Measurements from ENCODE around the gene PDE4D.

Gene PDE4D

GRCh38 chr5:58927181-58927580 lies 966.3 kb downstream of the PDE4D start:
- Histone ChIP-seq H3K27ac (ENCODE audit: low read length, poor library complexity, severe bottlenecking) (no peak overlapping the region), H2BK5ac (ENCODE audit: low read depth, low read length, poor library complexity, severe bottlenecking) (no peak overlapping the region), H2BK120ac (ENCODE audit: low read depth, low read length) (no peak overlapping the region), H2AK5ac (ENCODE audit: low read length, severe bottlenecking) (no peak overlapping the region), H3K9me3 (ENCODE audit: control insufficient read depth, low read length) (no peaks in the 10 kb centered on the region), H4K8ac (ENCODE audit: low read length) (no peak overlapping the region), H3K18ac (ENCODE audit: low read depth in 1 of 2, low read length in 2 of 2) (no peak overlapping the region), H3K4me1 (ENCODE audit: control insufficient read depth, insufficient read depth, low read depth, low read length) (no peaks in the 10 kb centered on the region), H4K91ac (ENCODE audit: low read length) (no peak overlapping the region), H3K36me3 (ENCODE audit: control insufficient read depth in 1 of 2, insufficient read depth in 2 of 2, low read depth in 1 of 2, low read length in 2 of 2) (no peaks in the 10 kb centered on the region), H3K79me1 (replicated peaks; ENCODE audit: low read length, poor library complexity, severe bottlenecking) (no peaks in the 10 kb centered on the region), H3K4me3 (ENCODE audit: insufficient read depth in 1 of 2, low read depth in 1 of 2, low read length in 2 of 2) (no peak overlapping the region), H3K27me3 (ENCODE audit: control insufficient read depth in 1 of 2, insufficient read depth in 1 of 2, low read length in 2 of 2) (no peaks in the 10 kb centered on the region), H3K23ac (ENCODE audit: low read length in 2 of 2) (no peak overlapping the region), H2AFZ (ENCODE audit: low read depth, low read length) (no peak overlapping the region), H3K9ac (ENCODE audit: low read length) (no peak overlapping the region), H3K4me2 (ENCODE audit: low read length, poor library complexity, severe bottlenecking) (no peak overlapping the region), H2BK12ac (ENCODE audit: low read length in 2 of 2) (no peak overlapping the region), H3K14ac (ENCODE audit: low read length in 2 of 2) (no peak overlapping the region), H2BK15ac (ENCODE audit: low read depth, poor library complexity, severe bottlenecking) (no peak overlapping the region), H3K4ac (ENCODE audit: low read depth in 1 of 2, low read length in 2 of 2) (no peak overlapping the region)
- 93% methylated on average over 1 of the region's 2 CpGs for WGBS
- DNase-seq = no peak

GRCh38 chr5:58926541-58926935 lies 967.0 kb downstream of the PDE4D start:
- Histone ChIP-seq H2AFZ (ENCODE audit: low read depth, low read length) (no peak overlapping the region), H2BK15ac (ENCODE audit: low read depth, poor library complexity, severe bottlenecking) (no peak overlapping the region), H2BK12ac (ENCODE audit: low read length in 2 of 2) (no peak overlapping the region), H2BK5ac (ENCODE audit: low read depth, low read length, poor library complexity, severe bottlenecking) (no peak overlapping the region), H4K8ac (ENCODE audit: low read length) (no peak overlapping the region), H3K9me3 (ENCODE audit: control insufficient read depth, low read length) (no peaks in the 10 kb centered on the region), H2AK5ac (ENCODE audit: low read length, severe bottlenecking) (no peak overlapping the region), H3K36me3 (ENCODE audit: control insufficient read depth in 1 of 2, insufficient read depth in 2 of 2, low read depth in 1 of 2, low read length in 2 of 2) (no peaks in the 10 kb centered on the region), H3K18ac (ENCODE audit: low read depth in 1 of 2, low read length in 2 of 2) (no peak overlapping the region), H3K23ac (ENCODE audit: low read length in 2 of 2) (no peak overlapping the region), H3K79me1 (replicated peaks; ENCODE audit: low read length, poor library complexity, severe bottlenecking) (no peaks in the 10 kb centered on the region), H3K4ac (ENCODE audit: low read depth in 1 of 2, low read length in 2 of 2) (no peak overlapping the region), H3K4me1 (ENCODE audit: control insufficient read depth, insufficient read depth, low read depth, low read length) (no peaks in the 10 kb centered on the region), H3K27ac (ENCODE audit: low read length, poor library complexity, severe bottlenecking) (no peak overlapping the region), H4K91ac (ENCODE audit: low read length) (no peak overlapping the region), H2BK120ac (ENCODE audit: low read depth, low read length) (no peak overlapping the region), H3K4me2 (ENCODE audit: low read length, poor library complexity, severe bottlenecking) (no peak overlapping the region), H3K27me3 (ENCODE audit: control insufficient read depth in 1 of 2, insufficient read depth in 1 of 2, low read length in 2 of 2) (no peaks in the 10 kb centered on the region), H3K9ac (ENCODE audit: low read length) (no peak overlapping the region), H3K14ac (ENCODE audit: low read length in 2 of 2) (no peak overlapping the region), H3K4me3 (ENCODE audit: insufficient read depth in 1 of 2, low read depth in 1 of 2, low read length in 2 of 2) (no peak overlapping the region)
- 60% methylated on average over 6 of the region's 6 CpGs for WGBS
- DNase-seq = no peak

- Histone ChIP-seq H3K27me3 (ENCODE audit: control insufficient read depth in 1 of 2, insufficient read depth in 1 of 2, low read length in 2 of 2) (no peaks in the 10 kb centered on the region), H2BK5ac (ENCODE audit: low read depth, low read length, poor library complexity, severe bottlenecking) (no peak overlapping the region), H2AFZ (ENCODE audit: low read depth, low read length) (no peak overlapping the region), H2AK5ac (ENCODE audit: low read length, severe bottlenecking) (no peak overlapping the region), H2BK120ac (ENCODE audit: low read depth, low read length) (no peak overlapping the region), H2BK12ac (ENCODE audit: low read length in 2 of 2) (no peak overlapping the region), H3K79me1 (replicated peaks; ENCODE audit: low read length, poor library complexity, severe bottlenecking) (no peaks in the 10 kb centered on the region), H2BK15ac (ENCODE audit: low read depth, poor library complexity, severe bottlenecking) (no peak overlapping the region), H3K27ac (ENCODE audit: low read length, poor library complexity, severe bottlenecking) (no peak overlapping the region), H3K4me2 (ENCODE audit: low read length, poor library complexity, severe bottlenecking) (no peak overlapping the region), H3K23ac (ENCODE audit: low read length in 2 of 2) (no peak overlapping the region), H3K36me3 (ENCODE audit: control insufficient read depth in 1 of 2, insufficient read depth in 2 of 2, low read depth in 1 of 2, low read length in 2 of 2) (no peaks in the 10 kb centered on the region), H3K4me3 (ENCODE audit: insufficient read depth in 1 of 2, low read depth in 1 of 2, low read length in 2 of 2) (no peak overlapping the region), H3K4ac (ENCODE audit: low read depth in 1 of 2, low read length in 2 of 2) (no peak overlapping the region), H4K8ac (ENCODE audit: low read length) (no peak overlapping the region), H3K4me1 (ENCODE audit: control insufficient read depth, insufficient read depth, low read depth, low read length) (peaks cover 2% of the 10 kb centered on the region), H3K9me3 (ENCODE audit: control insufficient read depth, low read length) (no peaks in the 10 kb centered on the region), H3K9ac (ENCODE audit: low read length) (peak overlapping the region; percentile 29), H4K91ac (ENCODE audit: low read length) (no peak overlapping the region), H3K14ac (ENCODE audit: low read length in 2 of 2) (no peak overlapping the region), H3K18ac (ENCODE audit: low read depth in 1 of 2, low read length in 2 of 2) (no peak overlapping the region)
- DNase-seq = no peak
- 82% methylated on average over 5 of the region's 5 CpGs for WGBS
Measured at GRCh38 chr5:58925627-58926540, 967.6 kb downstream of the PDE4D start.

GRCh38 chr5:58924306-58924705 lies 969.2 kb downstream of the PDE4D start:
- H3K27me3 ChIP-seq (ENCODE audit: control insufficient read depth in 1 of 2, insufficient read depth in 1 of 2, low read length in 2 of 2) = no peaks in the 10 kb centered on the region
- H2BK120ac ChIP-seq (ENCODE audit: low read depth, low read length) = no peak overlapping the region
- H3K4ac ChIP-seq (ENCODE audit: low read depth in 1 of 2, low read length in 2 of 2) = no peak overlapping the region
- no peak overlapping the region for H4K8ac ChIP-seq (ENCODE audit: low read length)
- H3K4me1 ChIP-seq (ENCODE audit: control insufficient read depth, insufficient read depth, low read depth, low read length) = peaks cover 4% of the 10 kb centered on the region
- no peak overlapping the region for H3K14ac ChIP-seq (ENCODE audit: low read length in 2 of 2)
- H3K27ac ChIP-seq (ENCODE audit: low read length, poor library complexity, severe bottlenecking) = no peak overlapping the region
- no peaks in the 10 kb centered on the region for H3K36me3 ChIP-seq (ENCODE audit: control insufficient read depth in 1 of 2, insufficient read depth in 2 of 2, low read depth in 1 of 2, low read length in 2 of 2)
- no peak overlapping the region for H3K18ac ChIP-seq (ENCODE audit: low read depth in 1 of 2, low read length in 2 of 2)
- no peak overlapping the region for H3K4me3 ChIP-seq (ENCODE audit: insufficient read depth in 1 of 2, low read depth in 1 of 2, low read length in 2 of 2)
- no peak overlapping the region for H2AFZ ChIP-seq (ENCODE audit: low read depth, low read length)
- no peak overlapping the region for H3K23ac ChIP-seq (ENCODE audit: low read length in 2 of 2)
- no peak overlapping the region for H2BK12ac ChIP-seq (ENCODE audit: low read length in 2 of 2)
- no peaks in the 10 kb centered on the region for H3K79me1 ChIP-seq (replicated peaks; ENCODE audit: low read length, poor library complexity, severe bottlenecking)
- DNase-seq = no peak
- no peak overlapping the region for H2AK5ac ChIP-seq (ENCODE audit: low read length, severe bottlenecking)
- no peak overlapping the region for H4K91ac ChIP-seq (ENCODE audit: low read length)
- WGBS = 71% methylated on average over 5 of the region's 5 CpGs
- H2BK15ac ChIP-seq (ENCODE audit: low read depth, poor library complexity, severe bottlenecking) = no peak overlapping the region
- H3K4me2 ChIP-seq (ENCODE audit: low read length, poor library complexity, severe bottlenecking) = no peak overlapping the region
- H3K9me3 ChIP-seq (ENCODE audit: control insufficient read depth, low read length) = no peaks in the 10 kb centered on the region
- H3K9ac ChIP-seq (ENCODE audit: low read length) = peak overlapping the region; percentile 50
- no peak overlapping the region for H2BK5ac ChIP-seq (ENCODE audit: low read depth, low read length, poor library complexity, severe bottlenecking)

Measured in mesenchymal stem cell (in vitro differentiated cells and primary cell).